NCI-H748 (cell line): Measurements from ENCODE around the gene SIRPA.

Experiments used
- DNase-seq: peaks from one replicate; lab custom pipeline; 2025; ENCODE audit not compliant: unreplicated experiment; lab: John Stamatoyannopoulos, UW

SIRPA gene

GRCh38 chr20:1887756-1888155, 7.5 kb upstream of the SIRPA start:
- no peak for DNase-seq

- no peak for DNase-seq
Observed at GRCh38 chr20:1888796-1889463, 6.3 kb upstream of the SIRPA start.

DNA sequence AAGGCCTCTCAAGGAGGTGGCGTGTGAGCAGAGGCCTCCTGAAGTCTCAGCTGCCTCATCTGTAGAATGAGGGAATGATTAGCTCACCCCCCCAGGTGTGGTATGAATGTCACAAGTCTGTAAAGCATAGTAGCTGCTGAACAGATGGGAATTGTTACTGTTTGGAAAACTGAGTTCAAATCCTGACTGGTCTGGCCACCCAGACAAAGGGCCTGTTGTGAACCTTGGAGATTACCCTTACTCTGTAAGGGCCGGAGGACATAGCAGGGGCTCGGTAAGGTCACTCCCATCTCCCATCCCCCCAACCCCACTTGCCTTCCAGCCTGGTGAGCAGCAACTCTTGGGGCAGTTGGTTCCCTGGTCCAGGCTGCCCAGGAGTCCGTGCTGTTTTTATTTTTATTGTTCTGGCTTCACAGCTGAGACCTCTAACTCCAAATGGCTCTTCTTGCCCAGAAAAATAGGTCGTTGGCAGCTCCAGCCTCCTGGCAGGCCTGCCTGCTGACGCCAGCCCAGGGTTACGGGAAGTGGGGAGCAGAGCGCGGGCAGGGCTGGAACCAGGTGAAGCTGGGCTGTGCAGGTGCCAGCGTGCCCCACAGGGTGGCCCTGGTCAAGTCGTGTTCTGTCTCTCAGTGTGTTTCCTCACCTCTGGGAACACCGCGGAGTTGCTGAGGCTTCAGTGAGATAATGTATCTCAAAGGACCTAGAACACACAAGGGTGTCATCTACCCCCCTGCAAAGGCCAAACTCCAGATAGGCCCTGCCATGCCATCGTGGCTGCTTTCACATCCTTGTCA, 4.5 kb upstream of the SIRPA start:
- no peak for DNase-seq

- DNase-seq = peak; percentile 42
Observed at GRCh38 chr20:1891263-1892118, 3.7 kb upstream of the SIRPA start.

- no peak for DNase-seq
Observed at GRCh38 chr20:1892119-1892385, 3.2 kb upstream of the SIRPA start.

GRCh38 chr20:1893721-1894470, 1.3 kb upstream of the SIRPA start:
- DNase-seq = no peak

DNA sequence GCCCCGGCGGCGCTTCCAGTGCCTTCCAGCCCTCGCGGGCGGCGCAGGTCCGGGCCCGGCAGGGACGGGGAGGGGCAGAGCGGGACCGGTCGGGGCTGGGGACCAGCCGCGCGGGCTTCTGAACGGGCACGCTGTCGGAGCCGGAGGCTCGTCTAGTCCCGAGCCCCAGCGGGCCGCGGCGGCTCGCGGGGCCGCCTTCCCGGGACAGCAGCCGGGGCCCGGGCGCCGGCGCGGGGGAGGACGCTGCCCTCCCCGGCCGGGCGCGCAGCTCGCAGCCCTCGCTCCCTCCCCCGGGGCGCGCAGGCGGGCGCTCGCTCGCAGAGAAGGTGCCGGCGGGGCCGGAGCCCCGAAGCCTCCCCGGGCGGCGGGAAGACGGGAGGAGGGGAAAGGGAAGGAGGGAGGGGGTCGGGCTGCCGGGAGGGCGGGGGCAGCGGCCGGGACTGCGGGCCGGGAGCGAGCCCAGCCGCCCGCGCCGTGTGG, 696 bp upstream of the SIRPA start:
- peak; percentile 85 for DNase-seq

DNA sequence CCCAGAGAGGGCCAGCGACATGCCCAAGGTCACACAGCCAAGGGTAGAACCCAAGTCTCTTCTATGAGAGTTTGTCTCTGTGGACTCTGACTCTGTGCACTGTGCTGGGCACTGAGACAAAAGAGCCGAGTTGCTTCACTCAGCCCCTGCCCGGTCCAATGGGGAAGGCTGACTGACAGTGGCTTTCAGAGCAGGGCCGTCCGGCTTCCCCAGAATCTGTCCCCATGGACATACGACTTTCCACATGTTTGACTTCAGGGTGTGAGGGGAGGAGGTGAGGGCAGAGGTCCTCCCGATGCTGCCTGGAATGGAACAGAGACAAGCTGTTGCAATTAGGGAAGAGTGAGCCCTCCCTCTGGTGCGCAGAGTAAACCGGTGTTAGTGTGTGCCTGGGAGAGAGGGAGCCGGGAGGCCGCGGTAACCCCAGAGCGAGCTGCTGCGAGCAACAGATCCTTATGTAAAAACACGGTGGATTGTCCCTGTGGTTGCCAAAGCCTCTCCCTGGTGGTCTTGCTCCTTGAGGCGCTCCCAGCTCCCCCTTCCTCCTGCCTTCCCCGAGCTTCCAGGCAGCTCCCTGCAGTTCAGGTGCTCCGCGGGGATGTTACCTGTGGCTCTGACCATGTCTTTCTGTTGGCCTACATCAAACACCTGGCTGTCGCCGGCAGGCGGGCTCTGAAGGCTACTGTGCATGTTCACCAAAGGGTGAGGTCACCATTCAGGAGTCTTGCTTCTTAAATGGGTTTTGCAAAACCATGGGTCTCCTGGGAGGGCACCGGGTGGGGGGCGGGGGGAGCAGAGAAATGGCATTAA, 672 bp downstream of the SIRPA start:
- peak; percentile 49 for DNase-seq

GRCh38 chr20:1896484-1897258, 1.5 kb downstream of the SIRPA start:
- DNase-seq = no peak

GRCh38 chr20:1897541-1897940, 2.3 kb downstream of the SIRPA start:
- no peak for DNase-seq

DNA sequence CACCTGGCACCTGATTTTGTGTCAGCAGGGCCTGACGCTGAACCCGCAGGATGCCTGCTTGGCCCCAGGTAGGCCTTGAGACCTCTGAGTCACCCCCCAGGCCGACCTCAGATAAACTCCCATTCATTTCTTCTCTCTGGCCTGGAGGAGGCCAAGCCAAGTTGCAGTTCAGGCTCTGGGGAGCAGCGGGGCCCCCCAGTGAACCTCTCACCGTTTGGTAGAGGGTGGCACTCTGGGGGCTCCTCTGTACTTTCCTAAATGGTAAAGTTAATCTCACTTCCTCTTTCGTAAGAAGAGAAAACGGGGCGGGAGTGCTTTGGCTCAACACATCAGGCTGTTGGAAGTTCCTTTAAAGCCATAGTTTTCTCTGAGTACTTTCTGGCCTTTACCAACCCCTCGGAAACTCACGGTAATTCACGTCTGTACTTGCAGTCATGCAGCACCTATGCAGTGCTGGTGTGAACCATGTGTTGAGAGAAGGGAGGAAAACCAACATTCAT, 2.8 kb downstream of the SIRPA start:
- no peak for DNase-seq

GRCh38 chr20:1898482-1899240, 3.5 kb downstream of the SIRPA start:
- DNase-seq = no peak

DNA sequence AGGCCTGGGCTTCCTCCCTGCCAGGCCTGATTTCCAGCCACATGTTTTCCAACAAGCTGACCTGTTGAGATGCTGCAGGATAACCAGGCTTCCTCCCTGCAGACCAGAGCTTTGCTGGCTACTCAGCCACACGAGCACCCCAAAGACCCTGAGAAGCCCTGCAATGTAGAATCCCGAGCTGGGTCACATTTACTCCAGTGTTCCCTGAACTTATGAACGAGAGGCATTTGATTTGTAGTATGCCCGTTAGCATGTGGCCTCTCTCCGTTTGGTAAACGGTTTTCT, 4.0 kb downstream of the SIRPA start:
- DNase-seq = no peak

DNA sequence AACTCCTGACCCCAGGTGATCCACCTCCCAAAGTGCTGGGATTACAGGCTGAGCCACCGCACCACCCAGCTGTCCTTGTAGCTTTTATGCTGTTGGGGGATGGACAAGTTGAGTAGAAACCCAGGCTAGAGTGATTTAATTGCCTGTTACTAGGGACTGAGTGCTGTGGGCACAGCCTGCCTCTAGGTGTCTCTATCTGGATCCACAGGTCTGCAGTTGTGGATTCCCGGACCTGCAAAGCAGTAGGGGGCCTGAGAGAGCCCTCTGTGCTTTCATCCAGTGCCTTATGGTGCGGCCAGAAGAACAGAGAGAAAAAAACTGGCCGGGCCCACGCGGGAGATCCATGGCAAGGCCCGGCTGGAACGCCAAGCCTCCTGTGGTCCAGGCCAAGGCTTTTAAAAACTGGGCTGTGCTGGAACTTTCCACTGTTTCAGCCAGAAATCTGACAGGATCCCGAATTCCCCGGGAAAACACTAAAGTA, 5.2 kb downstream of the SIRPA start:
- peak; percentile 88 for DNase-seq

GRCh38 chr20:1901704-1902103, 6.5 kb downstream of the SIRPA start:
- no peak for DNase-seq

DNA sequence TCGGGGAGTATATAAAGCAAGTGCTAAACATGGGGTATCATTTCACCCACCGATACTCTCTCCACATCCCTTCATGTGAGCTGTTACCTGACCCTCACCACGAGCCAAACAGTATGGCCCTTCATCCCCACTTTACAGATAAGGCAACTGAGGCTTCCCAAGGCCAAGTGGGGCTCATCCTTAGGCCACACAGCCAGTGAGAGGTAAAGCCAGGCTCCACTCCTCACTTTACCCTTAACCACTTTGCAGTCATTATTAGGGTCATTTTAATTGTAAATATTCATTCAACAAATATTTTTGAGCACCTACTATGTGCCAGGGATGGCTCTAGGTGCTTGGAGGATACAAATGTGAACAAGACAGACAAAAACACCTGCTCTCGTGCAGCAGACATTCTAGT, 7.0 kb downstream of the SIRPA start:
- DNase-seq = no peak

DNA sequence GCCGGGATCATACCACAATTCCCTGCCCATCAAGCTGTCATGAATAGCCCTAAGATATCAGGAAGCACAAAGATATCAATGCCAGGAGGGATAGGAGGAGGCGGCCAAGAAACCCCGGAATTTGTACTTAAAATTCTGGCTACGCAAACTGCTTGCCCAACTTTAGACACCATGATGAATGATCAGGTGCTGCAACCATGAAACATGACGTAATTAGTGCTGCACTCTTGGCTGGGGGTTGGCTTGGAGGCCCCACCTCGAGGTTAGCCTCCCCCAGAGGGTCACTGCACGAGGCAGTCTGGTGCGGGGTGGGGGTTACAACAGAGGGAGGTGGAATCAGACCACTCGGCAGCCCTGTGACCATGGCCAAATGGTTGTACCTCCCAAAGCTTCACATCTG, 8.9 kb downstream of the SIRPA start:
- no peak for DNase-seq

- DNase-seq = no peak
Observed at GRCh38 chr20:1905009-1905408, 9.8 kb downstream of the SIRPA start.

- DNase-seq = no peak
Observed at GRCh38 chr20:1905693-1906092, 10.5 kb downstream of the SIRPA start.
